Measurements from ENCODE around the gene CFAP92. TPM values are rescaled to one million over a fixed set of nuclear protein-coding genes. Genes with fewer than 3 reads are reported as not detected.
A peak's percentile ranks its signal among the peaks of the same experiment; 100 is the strongest.

Gene CFAP92
- total RNA-seq, 2 experiments from 2014 or later = 0.19 to 0.45 TPM

- DNase-seq (no peak), ATAC-seq (ENCODE audit: poor library complexity) (no peak)
Measured at GRCh38 chr3:129020691-129021090, 26.8 kb upstream of the CFAP92 start.

DNA sequence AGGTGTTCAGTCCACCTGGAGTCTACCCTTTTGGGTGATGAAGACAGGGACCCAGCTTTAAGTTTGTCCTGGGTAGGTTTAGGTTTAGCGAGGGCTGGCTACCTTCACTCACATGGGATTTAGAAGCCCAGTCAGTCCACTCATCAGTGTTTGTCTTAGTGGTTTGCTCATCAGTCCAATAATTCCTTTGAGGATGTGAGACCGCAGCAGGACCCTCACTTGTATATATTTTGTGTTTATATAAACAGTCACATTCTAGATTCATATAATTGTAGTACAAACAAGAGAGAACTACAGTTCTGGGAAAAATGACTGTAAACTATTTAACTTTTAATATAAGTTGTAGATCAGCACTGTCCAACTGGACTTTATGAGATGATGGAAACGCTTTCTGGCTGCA lies 25.4 kb upstream of the CFAP92 start:
- intact Hi-C loops (cut with DNase I, micrococcal nuclease) = no loop called here
- DNase-seq = no peak
- H3K27ac Mint-ChIP-seq = no peak overlapping the region
- peaks cover 45% of the 10 kb centered on the region for H3K4me1 Mint-ChIP-seq (ENCODE audit: low read depth)
- peaks cover 0 to 3% of the 10 kb centered on the region in 2 experiments for H3K9me3 ChIP-seq (ENCODE audit: control insufficient read depth in 1 of 2, insufficient read depth in 1 of 2, low read length in 2 of 2)
- no peaks in the 10 kb centered on the region for H3K36me3 ChIP-seq (ENCODE audit: insufficient read depth, low read length)
- no peak overlapping the region for H3K27ac ChIP-seq (ENCODE audit: low read depth in 1 of 2, low read length in 2 of 2)
- no peaks in the 10 kb centered on the region for H3K27me3 Mint-ChIP-seq
- TF ChIP-seq, protein P1, sequence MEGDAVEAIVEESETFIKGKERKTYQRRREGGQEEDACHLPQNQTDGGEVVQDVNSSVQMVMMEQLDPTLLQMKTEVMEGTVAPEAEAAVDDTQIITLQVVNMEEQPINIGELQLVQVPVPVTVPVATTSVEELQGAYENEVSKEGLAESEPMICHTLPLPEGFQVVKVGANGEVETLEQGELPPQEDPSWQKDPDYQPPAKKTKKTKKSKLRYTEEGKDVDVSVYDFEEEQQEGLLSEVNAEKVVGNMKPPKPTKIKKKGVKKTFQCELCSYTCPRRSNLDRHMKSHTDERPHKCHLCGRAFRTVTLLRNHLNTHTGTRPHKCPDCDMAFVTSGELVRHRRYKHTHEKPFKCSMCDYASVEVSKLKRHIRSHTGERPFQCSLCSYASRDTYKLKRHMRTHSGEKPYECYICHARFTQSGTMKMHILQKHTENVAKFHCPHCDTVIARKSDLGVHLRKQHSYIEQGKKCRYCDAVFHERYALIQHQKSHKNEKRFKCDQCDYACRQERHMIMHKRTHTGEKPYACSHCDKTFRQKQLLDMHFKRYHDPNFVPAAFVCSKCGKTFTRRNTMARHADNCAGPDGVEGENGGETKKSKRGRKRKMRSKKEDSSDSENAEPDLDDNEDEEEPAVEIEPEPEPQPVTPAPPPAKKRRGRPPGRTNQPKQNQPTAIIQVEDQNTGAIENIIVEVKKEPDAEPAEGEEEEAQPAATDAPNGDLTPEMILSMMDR (IDR thresholded peaks at IDR 0.05) = no peak
- peaks cover 49% of the 10 kb centered on the region for H3K4me1 ChIP-seq (ENCODE audit: insufficient read depth, low read length)
- ChIA-PET POLR2A (no interaction called here), CTCF (no interaction called here)
- no peak overlapping the region for H3K4me3 Mint-ChIP-seq
- no peaks in the 10 kb centered on the region for H3K36me3 Mint-ChIP-seq (ENCODE audit: low read depth)
- no peak for ATAC-seq (ENCODE audit: poor library complexity)
- no peak overlapping the region for H3K4me3 ChIP-seq (ENCODE audit: low read length)
- no peaks in the 10 kb centered on the region for H3K27me3 ChIP-seq (ENCODE audit: control insufficient read depth in 1 of 2, insufficient read depth in 2 of 2, low read length in 2 of 2)
- no peaks in the 10 kb centered on the region for H3K9me3 Mint-ChIP-seq

More at GRCh38 chr3:129020691-129021090, 26.8 kb upstream of the CFAP92 start:
- no peak overlapping the region for H3K4me3 Mint-ChIP-seq
- no peaks in the 10 kb centered on the region for H3K36me3 Mint-ChIP-seq (ENCODE audit: low read depth)
- H3K9me3 Mint-ChIP-seq = no peaks in the 10 kb centered on the region
- Histone ChIP-seq H3K9me3 (ENCODE audit: control insufficient read depth in 1 of 2, insufficient read depth in 1 of 2, low read length in 2 of 2) (peaks cover 0 to 3% of the 10 kb centered on the region in 2 experiments), H3K4me1 (ENCODE audit: insufficient read depth, low read length) (peaks cover 35% of the 10 kb centered on the region), H3K27me3 (ENCODE audit: control insufficient read depth in 1 of 2, insufficient read depth in 2 of 2, low read length in 2 of 2) (no peaks in the 10 kb centered on the region), H3K4me3 (ENCODE audit: low read length) (no peak overlapping the region), H3K36me3 (ENCODE audit: insufficient read depth, low read length) (no peaks in the 10 kb centered on the region), H3K27ac (ENCODE audit: low read depth in 1 of 2, low read length in 2 of 2) (no peak overlapping the region)
- no peak overlapping the region for H3K27ac Mint-ChIP-seq
- no peaks in the 10 kb centered on the region for H3K27me3 Mint-ChIP-seq
- ChIA-PET CTCF (interaction anchor here (1.2 kb wide), 1 partner anchor 50 kb away, joined by 3 read pairs; no protein-coding TSS in a partner anchor), POLR2A (no interaction called here)
- TF ChIP-seq, protein P1 (IDR thresholded peaks at IDR 0.05) = no peak
- intact Hi-C loops (cut with DNase I, micrococcal nuclease) = no loop called here
- H3K4me1 Mint-ChIP-seq (ENCODE audit: low read depth) = peaks cover 37% of the 10 kb centered on the region

GRCh38 chr3:129018751-129019150 lies 24.9 kb upstream of the CFAP92 start:
- no peak overlapping the region for H3K4me3 Mint-ChIP-seq
- TF ChIP-seq, protein P1 (IDR thresholded peaks at IDR 0.05) = no peak
- DNase-seq = no peak

More at GRCh38 chr3:129018751-129019150, 24.9 kb upstream of the CFAP92 start:
- Mint-ChIP-seq H3K27me3 (no peaks in the 10 kb centered on the region), H3K9me3 (no peaks in the 10 kb centered on the region), H3K36me3 (ENCODE audit: low read depth) (no peaks in the 10 kb centered on the region), H3K27ac (peak overlapping the region; percentile 65), H3K4me1 (ENCODE audit: low read depth) (peaks cover 45% of the 10 kb centered on the region)
- no peak for ATAC-seq (ENCODE audit: poor library complexity)
- intact Hi-C loops (cut with DNase I, micrococcal nuclease) = no loop called here
- Histone ChIP-seq H3K36me3 (ENCODE audit: insufficient read depth, low read length) (no peaks in the 10 kb centered on the region), H3K4me3 (ENCODE audit: low read length) (no peak overlapping the region), H3K9me3 (ENCODE audit: control insufficient read depth in 1 of 2, insufficient read depth in 1 of 2, low read length in 2 of 2) (peaks cover 0 to 3% of the 10 kb centered on the region in 2 experiments), H3K27ac (ENCODE audit: low read depth in 1 of 2, low read length in 2 of 2) (no peak overlapping the region), H3K27me3 (ENCODE audit: control insufficient read depth in 1 of 2, insufficient read depth in 2 of 2, low read length in 2 of 2) (no peaks in the 10 kb centered on the region), H3K4me1 (ENCODE audit: insufficient read depth, low read length) (peaks cover 50% of the 10 kb centered on the region)
- ChIA-PET CTCF (no interaction called here), POLR2A (no interaction called here)
